IPS DF 6.9 (cell line): ENCODE measurements around the gene CLIC4.

ENCODE experiments used
- DNase-seq: peaks from one replicate; pipeline ENCODE4 v3.0.0-alpha.2; 2013; ENCODE audit warnings: low read depth, low spot score
- H3K27ac ChIP-seq: one replicate; pipeline ENCODE4 v1.5.1; 2013; ENCODE audit warnings: low read length, control low read depth
- H3K27me3 ChIP-seq: 2 replicates; pipeline ENCODE4 v1.6.1; 2013; ENCODE audit warnings: mild to moderate bottlenecking, low read length; ENCODE audit not compliant: control insufficient read depth, insufficient read depth
- H3K36me3 ChIP-seq: 2 replicates; pipeline ENCODE4 v1.6.1; 2013; ENCODE audit warnings: low read length; ENCODE audit not compliant: control insufficient read depth, insufficient read depth
- H3K4me1 ChIP-seq: 2 replicates; pipeline ENCODE4 v1.6.1; 2013; ENCODE audit warnings: low read length; ENCODE audit not compliant: control insufficient read depth, insufficient read depth
- H3K4me3 ChIP-seq: 2 replicates; pipeline ENCODE4 v1.5.1; 2013; ENCODE audit warnings: mild to moderate bottlenecking, low read length
- H3K9me3 ChIP-seq: 2 replicates; pipeline ENCODE4 v1.6.1; 2013; ENCODE audit warnings: low read length, inconsistent platforms; ENCODE audit not compliant: control insufficient read depth, insufficient read depth
- WGBS: extraction: QIAGEN DNeasy Blood & Tissue Kit; methylation state at CpG from one replicate; pipeline ENCODE4 v1.1.7; 2013; ENCODE audit warnings: mixed read lengths, missing lambda C conversion rate; ENCODE audit not compliant: insufficient read length, insufficient coverage; 5-methylcytosine and 5-hydroxymethylcytosine counted together

CLIC4 gene

GRCh38 chr1:24866211-24867083 lies 121.2 kb downstream of the CLIC4 start:
- no peaks in the 10 kb centered on the region for H3K9me3 ChIP-seq
- no peak for DNase-seq
- peaks cover 2% of the 10 kb centered on the region; the same call in 1 of the 2 replicates for H3K4me1 ChIP-seq
- no peak overlapping the region for H3K27ac ChIP-seq
- H3K36me3 ChIP-seq, result no peaks in the 10 kb centered on the region
- H3K27me3 ChIP-seq, result no peaks in the 10 kb centered on the region
- no CpG with 5 or more reads among the region's 17 CpGs for WGBS
- no peak overlapping the region for H3K4me3 ChIP-seq

- Histone ChIP-seq H3K36me3 (no peaks in the 10 kb centered on the region), H3K4me3 (no peak overlapping the region), H3K27me3 (no peaks in the 10 kb centered on the region), H3K27ac (no peak overlapping the region), H3K9me3 (no peaks in the 10 kb centered on the region), H3K4me1 (0 out of 2 replicates have a peak, but pooled peaks cover 2% of the 10 kb centered on the region)
- WGBS, result no CpG with 5 or more reads among the region's 18 CpGs
- DNase-seq, result no peak
Measured at GRCh38 chr1:24867084-24867870, 122.0 kb downstream of the CLIC4 start.

GRCh38 chr1:24868016-24868875 lies 123.0 kb downstream of the CLIC4 start:
- Histone ChIP-seq H3K27ac (no peak overlapping the region), H3K27me3 (no peaks in the 10 kb centered on the region), H3K36me3 (no peaks in the 10 kb centered on the region), H3K4me3 (no peak overlapping the region), H3K9me3 (no peaks in the 10 kb centered on the region), H3K4me1 (0 out of 2 replicates have a peak, but pooled peaks cover 2% of the 10 kb centered on the region)
- no peak for DNase-seq
- no CpG with 5 or more reads among the region's 22 CpGs for WGBS

GRCh38 chr1:24870551-24871195 lies 125.4 kb downstream of the CLIC4 start:
- H3K4me3 ChIP-seq, result no peak overlapping the region
- WGBS, result no CpG with 5 or more reads among the region's 20 CpGs
- no peaks in the 10 kb centered on the region for H3K4me1 ChIP-seq
- no peak for DNase-seq
- no peaks in the 10 kb centered on the region for H3K9me3 ChIP-seq
- no peak overlapping the region for H3K27ac ChIP-seq
- no peaks in the 10 kb centered on the region for H3K27me3 ChIP-seq
- no peaks in the 10 kb centered on the region for H3K36me3 ChIP-seq

GRCh38 chr1:24871306-24871901 lies 126.2 kb downstream of the CLIC4 start:
- H3K27ac ChIP-seq, result no peak overlapping the region
- no peak overlapping the region for H3K4me3 ChIP-seq
- no peaks in the 10 kb centered on the region for H3K4me1 ChIP-seq
- no peaks in the 10 kb centered on the region for H3K9me3 ChIP-seq
- H3K36me3 ChIP-seq, result no peaks in the 10 kb centered on the region
- no CpG with 5 or more reads among the region's 11 CpGs for WGBS
- no peaks in the 10 kb centered on the region for H3K27me3 ChIP-seq
- no peak for DNase-seq

GRCh38 chr1:24872061-24872850 lies 127.0 kb downstream of the CLIC4 start:
- Histone ChIP-seq H3K4me1 (no peaks in the 10 kb centered on the region), H3K27ac (no peak overlapping the region), H3K27me3 (no peaks in the 10 kb centered on the region), H3K9me3 (no peaks in the 10 kb centered on the region), H3K4me3 (no peak overlapping the region), H3K36me3 (no peaks in the 10 kb centered on the region)
- WGBS, result no CpG with 5 or more reads among the region's 19 CpGs
- no peak for DNase-seq

GRCh38 chr1:24873148-24873547 lies 127.9 kb downstream of the CLIC4 start:
- no CpG with 5 or more reads among the region's 1 CpG for WGBS
- no peaks in the 10 kb centered on the region for H3K9me3 ChIP-seq
- no peaks in the 10 kb centered on the region for H3K36me3 ChIP-seq
- no peak for DNase-seq
- H3K27ac ChIP-seq, result no peak overlapping the region
- H3K27me3 ChIP-seq, result no peaks in the 10 kb centered on the region
- no peak overlapping the region for H3K4me3 ChIP-seq
- H3K4me1 ChIP-seq, result no peaks in the 10 kb centered on the region

- DNase-seq, result no peak
- no peaks in the 10 kb centered on the region for H3K4me1 ChIP-seq
- no peak overlapping the region for H3K4me3 ChIP-seq
- H3K36me3 ChIP-seq, result no peaks in the 10 kb centered on the region
- WGBS, result no CpG with 5 or more reads among the region's 7 CpGs
- no peaks in the 10 kb centered on the region for H3K27me3 ChIP-seq
- H3K9me3 ChIP-seq, result no peaks in the 10 kb centered on the region
- H3K27ac ChIP-seq, result no peak overlapping the region
Measured at GRCh38 chr1:24874056-24874455, 128.8 kb downstream of the CLIC4 start.

- Histone ChIP-seq H3K27ac (no peak overlapping the region), H3K4me1 (no peaks in the 10 kb centered on the region), H3K36me3 (no peaks in the 10 kb centered on the region), H3K27me3 (no peaks in the 10 kb centered on the region), H3K9me3 (no peaks in the 10 kb centered on the region), H3K4me3 (no peak overlapping the region)
- no CpG with 5 or more reads among the region's 16 CpGs for WGBS
- no peak for DNase-seq
Measured at GRCh38 chr1:24874611-24875234, 129.5 kb downstream of the CLIC4 start.
